AG09309 (cell line): ENCODE data around the gene CSF1.

ENCODE experiments used
- DNase-seq: peaks from one replicate; pipeline ENCODE4 v3.0.0-alpha.2; 2010; ENCODE audit warnings: low read depth
- H3K4me3 ChIP-seq: 2 replicates; pipeline ENCODE4 v1.5.1; 2011; ENCODE audit warnings: mild to moderate bottlenecking, low read depth, low read length, moderate library complexity; ENCODE audit not compliant: control insufficient read depth
- CTCF ChIP-seq: IDR thresholded peaks from 2 replicates; pipeline ENCODE4 v1.5.1; 2011; ENCODE audit warnings: mild to moderate bottlenecking, low read depth, low read length, inconsistent platforms; ENCODE audit not compliant: insufficient read depth, control insufficient read depth; ENCODE audit errors: missing control alignments

CSF1 gene

GRCh38 chr1:109922326-109922725 lies 11.7 kb downstream of the CSF1 start:
- no peak for DNase-seq
- no peak for TF ChIP-seq CTCF
- no peak overlapping the region for H3K4me3 ChIP-seq

- DNase-seq: no peak
- peak; percentile 21 for TF ChIP-seq CTCF
These were observed 12.7 kb downstream of the CSF1 start for GRCh38 chr1:109923131-109923945.

GRCh38 chr1:109923946-109924275 lies 13.3 kb downstream of the CSF1 start:
- no peak for DNase-seq
- TF ChIP-seq CTCF: no peak
- H3K4me3 ChIP-seq: no peak overlapping the region

More at GRCh38 chr1:109923131-109923945, 12.7 kb downstream of the CSF1 start:
- H3K4me3 ChIP-seq: no peak overlapping the region

GRCh38 chr1:109924316-109924715 lies 13.7 kb downstream of the CSF1 start:
- no peak for DNase-seq
- H3K4me3 ChIP-seq: no peak overlapping the region
- no peak for TF ChIP-seq CTCF

GRCh38 chr1:109925159-109925990 lies 14.7 kb downstream of the CSF1 start:
- H3K4me3 ChIP-seq: no peak overlapping the region
- no peak for TF ChIP-seq CTCF
- DNase-seq: no peak

GRCh38 chr1:109926662-109927300 lies 16.1 kb downstream of the CSF1 start:
- peak; percentile 56 for DNase-seq

More at GRCh38 chr1:109926662-109927300, 16.1 kb downstream of the CSF1 start:
- no peak overlapping the region for H3K4me3 ChIP-seq
- TF ChIP-seq CTCF: no peak
